Neural progenitor cell (in vitro differentiated cells): Measurements from ENCODE around the gene GCNA. TPM values are rescaled to one million over a fixed set of nuclear protein-coding genes. Genes with fewer than 3 reads are reported as not detected.
"Not testable (repeated sequence)": the region's sequence is repeated elsewhere in the genome, so short reads cannot be mapped to it uniquely, and the experiment has no call there.

Experiments
- DNase-seq: peaks from one replicate; pipeline ENCODE4 v3.0.0-alpha.2; 2016; ENCODE audit warnings: low spot score
- H2AFZ ChIP-seq: fragments of 200-600 bp; sonication (generic); replicated peaks from 2 replicates; pipeline ENCODE4 v1.6.1; 2016; ENCODE audit warnings: antibody characterized with exemption
- H3F3A ChIP-seq: fragments of 200-600 bp; sonication (generic); 2 replicates; pipeline ENCODE4 v1.6.1; 2016; ENCODE audit warnings: antibody characterized with exemption, low read depth
- H3K27ac ChIP-seq: fragments of 200-600 bp; sonication (generic); 2 replicates; pipeline ENCODE4 v1.5.1; 2016; ENCODE audit warnings: mild to moderate bottlenecking
- H3K27me3 ChIP-seq: fragments of 200-600 bp; sonication (generic); 2 replicates; pipeline ENCODE4 v1.6.1; 2016; ENCODE audit warnings: mild to moderate bottlenecking, moderate library complexity
- H3K36me3 ChIP-seq: fragments of 200-600 bp; sonication (generic); 2 replicates; pipeline ENCODE4 v1.5.1; 2016
- H3K4me1 ChIP-seq: fragments of 200-600 bp; sonication (generic); 2 replicates; pipeline ENCODE4 v1.6.1; 2016; ENCODE audit warnings: mixed run types
- H3K4me2 ChIP-seq: fragments of 200-600 bp; sonication (generic); 2 replicates; pipeline ENCODE4 v1.6.1; 2016
- H3K4me3 ChIP-seq: fragments of 200-600 bp; sonication (generic); 2 replicates; pipeline ENCODE4 v1.5.1; 2016
- H3K79me2 ChIP-seq: fragments of 200-600 bp; sonication (generic); 2 replicates; pipeline ENCODE4 v1.6.1; 2016; ENCODE audit warnings: low read depth
- H3K9ac ChIP-seq: fragments of 200-600 bp; sonication (generic); 2 replicates; pipeline ENCODE4 v1.6.1; 2016
- H3K9me3 ChIP-seq: fragments of 200-600 bp; sonication (generic); 2 replicates; pipeline ENCODE4 v1.5.1; 2016; ENCODE audit warnings: low read depth
- H4K20me1 ChIP-seq: fragments of 200-600 bp; sonication (generic); 2 replicates; pipeline ENCODE4 v1.6.1; 2016; ENCODE audit warnings: low read depth
- H3K27ac Mint-ChIP-seq: 3 replicates; pipeline ENCODE4 v1.8.0; 2021; ENCODE audit warnings: mixed read lengths
- H3K27me3 Mint-ChIP-seq: 2 replicates; pipeline ENCODE4 v1.8.0; 2022; ENCODE audit warnings: low read depth, mild to moderate bottlenecking, inconsistent platforms, moderate library complexity, mixed read lengths; ENCODE audit not compliant: insufficient read depth
- H3K36me3 Mint-ChIP-seq: 3 replicates; pipeline ENCODE4 v1.8.0; 2021; ENCODE audit warnings: mixed read lengths
- H3K4me1 Mint-ChIP-seq: 3 replicates; pipeline ENCODE4 v1.8.0; 2021; ENCODE audit warnings: mixed read lengths
- H3K4me3 Mint-ChIP-seq: 3 replicates; pipeline ENCODE4 v1.8.0; 2021; ENCODE audit warnings: mild to moderate bottlenecking, moderate library complexity, mixed read lengths
- H3K9me3 Mint-ChIP-seq: 3 replicates; pipeline ENCODE4 v1.8.0; 2020; ENCODE audit warnings: mixed read lengths
- EZH2 ChIP-seq: fragments of 200-600 bp; sonication (generic); IDR thresholded peaks from 2 replicates; pipeline ENCODE4 v1.6.1; 2017; ENCODE audit warnings: antibody characterized with exemption, mild to moderate bottlenecking, moderate library complexity
- EZH2phosphoT487 ChIP-seq: fragments of 200-600 bp; sonication (generic); IDR thresholded peaks from 2 replicates; pipeline ENCODE4 v1.6.1; 2017; ENCODE audit warnings: antibody characterized with exemption
- total RNA-seq: library from RNA; depleted of rRNA; stranded (reverse); fragments of >200 nt; gene quantifications from 2 replicates; pipeline ENCODE4 v1.2.3, GENCODE V29; 2015; ENCODE audit warnings: low replicate concordance
- TF ChIP-seq, protein P1 (sequence below): fragments of 200-600 bp; sonication (generic); IDR thresholded peaks from 2 replicates; pipeline ENCODE4 v1.5.1; 2017; ENCODE audit warnings: antibody characterized with exemption, mild to moderate bottlenecking

The GCNA gene
- total RNA-seq, 1 donor from 2014 or later, result 0.97 TPM

GRCh38 chrX:71565474-71566041 is 12.7 kb upstream of the GCNA start:
- no peak overlapping the region for H3K4me3 ChIP-seq
- no peak overlapping the region for H3K4me2 ChIP-seq
- no peaks in the 10 kb centered on the region for H4K20me1 ChIP-seq
- H3K4me1 Mint-ChIP-seq, result peaks cover 7% of the 10 kb centered on the region
- no peak overlapping the region for H3K4me3 Mint-ChIP-seq
- TF ChIP-seq EZH2, result no peak
- no peak for TF ChIP-seq EZH2phosphoT487
- TF ChIP-seq, protein P1, sequence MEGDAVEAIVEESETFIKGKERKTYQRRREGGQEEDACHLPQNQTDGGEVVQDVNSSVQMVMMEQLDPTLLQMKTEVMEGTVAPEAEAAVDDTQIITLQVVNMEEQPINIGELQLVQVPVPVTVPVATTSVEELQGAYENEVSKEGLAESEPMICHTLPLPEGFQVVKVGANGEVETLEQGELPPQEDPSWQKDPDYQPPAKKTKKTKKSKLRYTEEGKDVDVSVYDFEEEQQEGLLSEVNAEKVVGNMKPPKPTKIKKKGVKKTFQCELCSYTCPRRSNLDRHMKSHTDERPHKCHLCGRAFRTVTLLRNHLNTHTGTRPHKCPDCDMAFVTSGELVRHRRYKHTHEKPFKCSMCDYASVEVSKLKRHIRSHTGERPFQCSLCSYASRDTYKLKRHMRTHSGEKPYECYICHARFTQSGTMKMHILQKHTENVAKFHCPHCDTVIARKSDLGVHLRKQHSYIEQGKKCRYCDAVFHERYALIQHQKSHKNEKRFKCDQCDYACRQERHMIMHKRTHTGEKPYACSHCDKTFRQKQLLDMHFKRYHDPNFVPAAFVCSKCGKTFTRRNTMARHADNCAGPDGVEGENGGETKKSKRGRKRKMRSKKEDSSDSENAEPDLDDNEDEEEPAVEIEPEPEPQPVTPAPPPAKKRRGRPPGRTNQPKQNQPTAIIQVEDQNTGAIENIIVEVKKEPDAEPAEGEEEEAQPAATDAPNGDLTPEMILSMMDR, result no peak
- no peaks in the 10 kb centered on the region for H3K9me3 Mint-ChIP-seq
- no peak overlapping the region for H3K27ac Mint-ChIP-seq
- no peaks in the 10 kb centered on the region for H3F3A ChIP-seq
- no peak overlapping the region for H3K27ac ChIP-seq
- H3K9me3 ChIP-seq, result no peaks in the 10 kb centered on the region
- DNase-seq, result no peak
- H2AFZ ChIP-seq, result no peak overlapping the region
- H3K4me1 ChIP-seq, result no peaks in the 10 kb centered on the region
- no peak overlapping the region for H3K9ac ChIP-seq
- H3K27me3 Mint-ChIP-seq, result no peaks in the 10 kb centered on the region
- no peaks in the 10 kb centered on the region for H3K27me3 ChIP-seq
- H3K36me3 Mint-ChIP-seq, result peaks cover 18% of the 10 kb centered on the region
- H3K79me2 ChIP-seq, result no peaks in the 10 kb centered on the region
- H3K36me3 ChIP-seq, result peaks cover 26% of the 10 kb centered on the region

GRCh38 chrX:71571390-71571789 is 6.8 kb upstream of the GCNA start:
- not testable (repeated sequence) for H3K27me3 ChIP-seq, H4K20me1 ChIP-seq, H2AFZ ChIP-seq, H3K4me3 Mint-ChIP-seq, H3K27ac ChIP-seq, H3K79me2 ChIP-seq, H3K27me3 Mint-ChIP-seq, H3K4me1 Mint-ChIP-seq, DNase-seq, H3K4me3 ChIP-seq, H3K9ac ChIP-seq, H3K4me1 ChIP-seq, H3F3A ChIP-seq, H3K9me3 ChIP-seq, H3K9me3 Mint-ChIP-seq, H3K4me2 ChIP-seq, H3K27ac Mint-ChIP-seq
- H3K36me3 ChIP-seq, result peaks cover 21% of the 10 kb centered on the region
- peaks cover 20% of the 10 kb centered on the region for H3K36me3 Mint-ChIP-seq

DNA sequence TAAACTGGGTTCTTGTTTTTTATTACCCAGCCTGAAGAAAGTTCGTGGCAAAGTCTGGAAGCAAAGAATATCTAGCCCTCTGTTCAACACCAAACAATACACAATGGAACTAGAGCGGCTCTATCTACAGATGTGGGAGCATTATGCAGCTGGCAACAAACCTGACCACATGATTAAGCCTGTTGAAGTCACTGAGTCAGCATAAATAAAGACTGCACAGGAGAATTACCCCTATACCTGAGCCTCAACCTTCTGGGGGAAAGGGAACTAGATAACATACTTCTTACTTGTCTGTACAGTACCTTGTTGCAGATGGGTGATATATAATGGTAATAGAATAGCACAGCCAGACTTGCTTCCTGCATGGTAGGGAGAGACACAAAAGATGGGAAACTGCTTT is 4.6 kb upstream of the GCNA start:
- Histone ChIP-seq H3K4me2 (no peak overlapping the region), H3K27ac (no peak overlapping the region), H3K79me2 (no peaks in the 10 kb centered on the region), H3K9ac (no peak overlapping the region), H2AFZ (no peak overlapping the region), H3K27me3 (no peaks in the 10 kb centered on the region), H3K36me3 (peaks cover 12% of the 10 kb centered on the region), H4K20me1 (no peaks in the 10 kb centered on the region), H3F3A (no peaks in the 10 kb centered on the region), H3K4me1 (no peaks in the 10 kb centered on the region), H3K9me3 (no peaks in the 10 kb centered on the region), H3K4me3 (no peak overlapping the region)
- TF ChIP-seq EZH2 (no peak), EZH2phosphoT487 (no peak)
- TF ChIP-seq, protein P1, result no peak
- Mint-ChIP-seq H3K4me3 (no peak overlapping the region), H3K4me1 (no peaks in the 10 kb centered on the region), H3K9me3 (no peaks in the 10 kb centered on the region), H3K27me3 (peaks cover 2% of the 10 kb centered on the region), H3K27ac (no peak overlapping the region), H3K36me3 (peaks cover 15% of the 10 kb centered on the region)
- DNase-seq, result no peak

DNA sequence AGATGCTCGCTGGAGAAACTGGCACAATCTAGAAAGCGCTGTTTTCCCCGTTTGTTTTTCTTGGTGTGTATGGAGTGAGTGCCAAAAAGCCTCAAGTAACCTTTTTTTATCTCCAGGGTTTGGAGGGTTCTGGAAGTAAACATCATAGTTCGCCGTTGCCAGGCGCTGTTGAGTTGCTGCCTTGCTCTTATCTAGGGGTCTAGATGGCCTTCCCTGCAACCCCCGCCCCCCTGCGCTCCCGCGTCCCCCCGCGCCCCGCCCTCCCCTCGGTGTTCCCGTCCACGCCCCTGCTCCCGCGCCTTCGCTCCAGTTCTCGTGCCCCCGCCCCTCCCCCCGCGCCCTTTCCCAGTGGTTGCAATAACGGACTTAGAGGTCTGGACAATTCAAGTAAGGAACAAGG is 555 bp upstream of the GCNA start:
- Mint-ChIP-seq H3K4me1 (no peaks in the 10 kb centered on the region), H3K27me3 (peaks cover 2% of the 10 kb centered on the region), H3K27ac (no peak overlapping the region), H3K36me3 (peaks cover 14% of the 10 kb centered on the region), H3K4me3 (no peak overlapping the region), H3K9me3 (no peaks in the 10 kb centered on the region)
- Histone ChIP-seq H3K4me2 (no peak overlapping the region), H3F3A (no peaks in the 10 kb centered on the region), H3K36me3 (peaks cover 11% of the 10 kb centered on the region), H3K9ac (no peak overlapping the region), H4K20me1 (no peaks in the 10 kb centered on the region), H3K4me3 (no peak overlapping the region), H3K27me3 (no peaks in the 10 kb centered on the region), H3K79me2 (no peaks in the 10 kb centered on the region), H3K4me1 (no peaks in the 10 kb centered on the region), H2AFZ (no peak overlapping the region), H3K27ac (no peak overlapping the region), H3K9me3 (peaks cover 4% of the 10 kb centered on the region)
- DNase-seq, result no peak
- TF ChIP-seq EZH2phosphoT487, result no peak
- TF ChIP-seq, protein P1, result no peak
- no peak for TF ChIP-seq EZH2
